Measurements from ENCODE around the gene PCDHGA4. TPM values are rescaled to one million over a fixed set of nuclear protein-coding genes. Genes with fewer than 3 reads are reported as not detected.

PCDHGA4 gene
- total and polyA plus RNA-seq, 7 donors = 0.47 to 11.3 (median 5.6) TPM; not detected in 2

GRCh38 chr5:141398608-141399007, 43.8 kb downstream of the PCDHGA4 start:
- DNase-seq = no peak
- intact Hi-C loops (cut with DNase I) = no loop called here

GRCh38 chr5:141399555-141400258, 44.9 kb downstream of the PCDHGA4 start:
- Histone ChIP-seq H3K4me3 (no peak overlapping the region), H3K36me3 (peaks cover 0 to 5% (median 0%) of the 10 kb centered on the region in 4 donors), H3K4me1 (no peaks in the 10 kb centered on the region), H3K27me3 (no peaks in the 10 kb centered on the region), H3K9me3 (peaks cover 41 to 88% (median 72%) of the 10 kb centered on the region in 4 donors), H3K27ac (no peak overlapping the region)
- intact Hi-C loops (cut with DNase I) = no loop called here
- no peak for DNase-seq
- WGBS, 2 donors = 36 to 64% methylated on average over 61 of the region's 61 CpGs
- no peak for TF ChIP-seq EP300 (IDR thresholded peaks at IDR 0.05)
- TF ChIP-seq POLR2A (IDR thresholded peaks at IDR 0.05) = no peak
- no peak for TF ChIP-seq CTCF (IDR thresholded peaks at IDR 0.05)
- TF ChIP-seq POLR2AphosphoS5 (IDR thresholded peaks at IDR 0.05) = no peak

More at GRCh38 chr5:141398608-141399007, 43.8 kb downstream of the PCDHGA4 start:
- H3K9me3 ChIP-seq = peaks cover 41 to 88% (median 71%) of the 10 kb centered on the region in 4 donors
- H3K27me3 ChIP-seq = peaks cover 0 to 5% (median 0%) of the 10 kb centered on the region in 3 donors
- 31 to 46% methylated on average over 15 of the region's 15 CpGs for WGBS, 2 donors
- no peak overlapping the region for H3K4me3 ChIP-seq
- H3K27ac ChIP-seq = no peak overlapping the region
- no peak for TF ChIP-seq POLR2AphosphoS5 (IDR thresholded peaks at IDR 0.05)
- TF ChIP-seq CTCF (IDR thresholded peaks at IDR 0.05) = no peak
- no peak for TF ChIP-seq EP300 (IDR thresholded peaks at IDR 0.05)
- TF ChIP-seq POLR2A (IDR thresholded peaks at IDR 0.05) = no peak
- H3K4me1 ChIP-seq = no peaks in the 10 kb centered on the region
- peaks cover 0 to 5% (median 0%) of the 10 kb centered on the region in 4 donors for H3K36me3 ChIP-seq

- peak within 1 kb of the TSS in 3 of 4 donors; percentile 19 to 23 (median 21) for H3K4me3 ChIP-seq
- DNase-seq = no peak
- peaks cover 36 to 89% (median 79%) of the 10 kb centered on the region in 4 donors for H3K9me3 ChIP-seq
- intact Hi-C loops (cut with DNase I) = no loop called here
- 20 to 51% methylated on average over 27 of the region's 27 CpGs for WGBS, 2 donors
- no peaks in the 10 kb centered on the region for H3K27me3 ChIP-seq
- no peaks in the 10 kb centered on the region for H3K4me1 ChIP-seq
- H3K27ac ChIP-seq = no peak within 1 kb of the TSS
- peaks cover 0 to 5% (median 0%) of the 10 kb centered on the region in 4 donors for H3K36me3 ChIP-seq
- TF ChIP-seq EP300 (IDR thresholded peaks at IDR 0.05) = no peak
These were observed 47.9 kb downstream of the PCDHGA4 start, which contains the start of gene PCDHGA9 for GRCh38 chr5:141402553-141403243. Gene PCDHGA9 (plus strand): TSS chr5:141402778. CDS start chr5:141402953, 175 bp downstream.

GRCh38 chr5:141403387-141403786, 48.6 kb downstream of the PCDHGA4 start:
- no peaks in the 10 kb centered on the region for H3K4me1 ChIP-seq
- peaks cover 40 to 94% (median 83%) of the 10 kb centered on the region in 4 donors for H3K9me3 ChIP-seq
- intact Hi-C loops (cut with DNase I) = no loop called here
- no peak for DNase-seq
- H3K4me3 ChIP-seq = peak overlapping the region in 1 of 4 donors; percentile 21
- H3K27ac ChIP-seq = no peak overlapping the region
- peaks cover 0 to 5% (median 0%) of the 10 kb centered on the region in 4 donors for H3K36me3 ChIP-seq
- H3K27me3 ChIP-seq = no peaks in the 10 kb centered on the region
- no peak for TF ChIP-seq POLR2A (IDR thresholded peaks at IDR 0.05)
- TF ChIP-seq POLR2AphosphoS5 (IDR thresholded peaks at IDR 0.05) = no peak
- no peak for TF ChIP-seq CTCF (IDR thresholded peaks at IDR 0.05)
- TF ChIP-seq EP300 (IDR thresholded peaks at IDR 0.05) = no peak
- 35 to 57% methylated on average over 22 of the region's 22 CpGs for WGBS, 2 donors

Other genes starting within 250 kb of the PCDHGA4 start
Only the 30 nearest of the 36 such genes appear.
- gene PCDHB9, start 167.9 kb upstream of the PCDHGA4 start, total RNA-seq = 1 to 10 TPM; 2.1 to 6.2 (median 5.1) TPM
- under 1 TPM in 2 of 3 donors, not detected in 1; under 0.01 to 0.26 TPM for gene PCDHB9, start 167.9 kb upstream of the PCDHGA4 start, polyA plus RNA-seq
- 1 to 10 TPM; 3.9 to 6.2 (median 4.9) TPM for gene PCDHB10, start 162.7 kb upstream of the PCDHGA4 start, total RNA-seq
- gene PCDHB10, start 162.7 kb upstream of the PCDHGA4 start, polyA plus RNA-seq = under 1 TPM in 2 of 3 donors, not detected in 1; 0.60 to 0.80 TPM
- 1 to 10 TPM; 1.8 to 5.0 (median 3.6) TPM for gene PCDHB11, start 155.4 kb upstream of the PCDHGA4 start, total RNA-seq
- gene PCDHB11, start 155.4 kb upstream of the PCDHGA4 start, polyA plus RNA-seq = under 1 TPM in 1 of 3 donors, not detected in 2; 0.34 TPM
- gene PCDHB12, start 146.3 kb upstream of the PCDHGA4 start, total RNA-seq = 10 to 100 TPM in 1 of 4 donors, 1 to 10 TPM in 3; 4.3 to 10.2 (median 5.7) TPM
- gene PCDHB12, start 146.3 kb upstream of the PCDHGA4 start, polyA plus RNA-seq = under 1 TPM in 2 of 3 donors, not detected in 1; 0.34 to 0.60 TPM
- 1 to 10 TPM; 3.3 to 7.8 (median 6.1) TPM for gene PCDHB13, start 141.1 kb upstream of the PCDHGA4 start, total RNA-seq
- under 1 TPM in 2 of 3 donors, not detected in 1; 0.23 to 0.52 TPM for gene PCDHB13, start 141.1 kb upstream of the PCDHGA4 start, polyA plus RNA-seq
- gene PCDHB14, start 131.7 kb upstream of the PCDHGA4 start, total RNA-seq = 10 to 100 TPM in 1 of 4 donors, 1 to 10 TPM in 3; 6.3 to 10.5 (median 8.3) TPM
- gene PCDHB14, start 131.7 kb upstream of the PCDHGA4 start, polyA plus RNA-seq = 1 to 10 TPM in 1 of 3 donors, not detected in 2; 1.0 TPM
- gene PCDHB15, start 109.6 kb upstream of the PCDHGA4 start, total RNA-seq = 1 to 10 TPM; 2.9 to 7.3 (median 5.4) TPM
- gene PCDHB15, start 109.6 kb upstream of the PCDHGA4 start, polyA plus RNA-seq = under 1 TPM in 2 of 3 donors, not detected in 1; 0.23 to 0.93 TPM
- under 1 TPM in 2 of 4 donors, not detected in 2; 0.81 to 0.82 TPM for gene SLC25A2, start 51.0 kb upstream of the PCDHGA4 start, total RNA-seq
- under 1 TPM in 1 of 3 donors, not detected in 2; 0.35 TPM for gene SLC25A2, start 51.0 kb upstream of the PCDHGA4 start, polyA plus RNA-seq
- gene TAF7, start 34.2 kb upstream of the PCDHGA4 start, total RNA-seq = 10 to 100 TPM; 44.9 to 62.2 (median 48.1) TPM
- gene TAF7, start 34.2 kb upstream of the PCDHGA4 start, polyA plus RNA-seq = 10 to 100 TPM; 60.1 to 68.0 (median 62.7) TPM
- gene PCDHGA1, start 24.5 kb upstream of the PCDHGA4 start, total RNA-seq = 1 to 10 TPM in 3 of 4 donors, under 1 TPM in 1; 0.71 to 1.4 (median 1.1) TPM
- under 1 TPM in 1 of 3 donors, not detected in 2; 0.26 TPM for gene PCDHGA1, start 24.5 kb upstream of the PCDHGA4 start, polyA plus RNA-seq
- 1 to 10 TPM; 2.8 to 4.9 (median 3.8) TPM for gene PCDHGA2, start 16.3 kb upstream of the PCDHGA4 start, total RNA-seq
- under 1 TPM in 1 of 3 donors, not detected in 2; 0.47 TPM for gene PCDHGA2, start 16.3 kb upstream of the PCDHGA4 start, polyA plus RNA-seq
- gene PCDHGA3, start 11.2 kb upstream of the PCDHGA4 start, total RNA-seq = 1 to 10 TPM; 1.5 to 4.4 (median 3.1) TPM
- under 1 TPM in 2 of 3 donors, not detected in 1; 0.19 to 0.60 TPM for gene PCDHGA3, start 11.2 kb upstream of the PCDHGA4 start, polyA plus RNA-seq
- gene PCDHGB1, start 4.9 kb upstream of the PCDHGA4 start, total RNA-seq = 1 to 10 TPM; 2.5 to 8.4 (median 4.1) TPM
- gene PCDHGB1, start 4.9 kb upstream of the PCDHGA4 start, polyA plus RNA-seq = under 1 TPM in 1 of 3 donors, not detected in 2; 0.26 TPM
- 10 to 100 TPM in 2 of 4 donors, 1 to 10 TPM in 2; 4.3 to 12.9 (median 8.0) TPM for gene PCDHGB2, start 5.0 kb downstream of the PCDHGA4 start, total RNA-seq
- under 1 TPM in 1 of 3 donors, not detected in 2; 0.51 TPM for gene PCDHGB2, start 5.0 kb downstream of the PCDHGA4 start, polyA plus RNA-seq
- gene PCDHGA5, start 9.1 kb downstream of the PCDHGA4 start, total RNA-seq = 1 to 10 TPM; 5.3 to 8.3 (median 7.2) TPM
- under 1 TPM in 1 of 3 donors, not detected in 2; 0.57 TPM for gene PCDHGA5, start 9.1 kb downstream of the PCDHGA4 start, polyA plus RNA-seq
- 10 to 100 TPM in 1 of 4 donors, 1 to 10 TPM in 3; 6.1 to 16.1 (median 7.7) TPM for gene PCDHGB3, start 15.2 kb downstream of the PCDHGA4 start, total RNA-seq
- under 1 TPM in 2 of 3 donors, not detected in 1; under 0.01 to 0.41 TPM for gene PCDHGB3, start 15.2 kb downstream of the PCDHGA4 start, polyA plus RNA-seq
- 10 to 100 TPM in 2 of 4 donors, 1 to 10 TPM in 2; 5.4 to 13.6 (median 8.4) TPM for gene PCDHGA6, start 18.9 kb downstream of the PCDHGA4 start, total RNA-seq
- gene PCDHGA6, start 18.9 kb downstream of the PCDHGA4 start, polyA plus RNA-seq = under 1 TPM in 1 of 3 donors, not detected in 2; 0.85 TPM
- gene PCDHGA7, start 27.7 kb downstream of the PCDHGA4 start, total RNA-seq = 10 to 100 TPM in 3 of 4 donors, 1 to 10 TPM in 1; 8.2 to 15.2 (median 10.9) TPM
- under 1 TPM in 1 of 3 donors, not detected in 2; 0.42 TPM for gene PCDHGA7, start 27.7 kb downstream of the PCDHGA4 start, polyA plus RNA-seq
- 1 to 10 TPM; 6.1 to 9.1 (median 7.5) TPM for gene PCDHGB4, start 32.7 kb downstream of the PCDHGA4 start, total RNA-seq
- gene PCDHGB4, start 32.7 kb downstream of the PCDHGA4 start, polyA plus RNA-seq = under 1 TPM in 1 of 3 donors, not detected in 2; 0.54 TPM
- gene PCDHGA8, start 37.6 kb downstream of the PCDHGA4 start, total RNA-seq = 1 to 10 TPM; 4.4 to 7.9 (median 6.6) TPM
- gene PCDHGA8, start 37.6 kb downstream of the PCDHGA4 start, polyA plus RNA-seq = under 1 TPM in 1 of 3 donors, not detected in 2; 0.16 TPM
- 10 to 100 TPM; 10.0 to 16.6 (median 11.8) TPM for gene PCDHGB5, start 42.9 kb downstream of the PCDHGA4 start, total RNA-seq
- gene PCDHGB5, start 42.9 kb downstream of the PCDHGA4 start, polyA plus RNA-seq = 1 to 10 TPM in 1 of 3 donors, under 1 TPM in 1, not detected in 1; 0.23 to 1.3 TPM
- gene PCDHGA9, start 47.8 kb downstream of the PCDHGA4 start, total RNA-seq = 10 to 100 TPM in 3 of 4 donors, 1 to 10 TPM in 1; 7.5 to 15.8 (median 11.3) TPM
- under 1 TPM in 1 of 3 donors, not detected in 2; 0.79 TPM for gene PCDHGA9, start 47.8 kb downstream of the PCDHGA4 start, polyA plus RNA-seq
- 10 to 100 TPM in 3 of 4 donors, 1 to 10 TPM in 1; 8.9 to 15.0 (median 12.1) TPM for gene PCDHGB6, start 53.0 kb downstream of the PCDHGA4 start, total RNA-seq
- 1 to 10 TPM in 1 of 3 donors, not detected in 2; 1.2 TPM for gene PCDHGB6, start 53.0 kb downstream of the PCDHGA4 start, polyA plus RNA-seq
- gene PCDHGA10, start 58.0 kb downstream of the PCDHGA4 start, total RNA-seq = 10 to 100 TPM in 2 of 4 donors, 1 to 10 TPM in 2; 6.1 to 11.5 (median 9.0) TPM
- gene PCDHGA10, start 58.0 kb downstream of the PCDHGA4 start, polyA plus RNA-seq = 1 to 10 TPM in 1 of 3 donors, under 1 TPM in 2; 0.23 to 1.0 (median 0.60) TPM
- gene PCDHGB7, start 62.7 kb downstream of the PCDHGA4 start, total RNA-seq = 10 to 100 TPM; 16.1 to 19.4 (median 17.6) TPM
- 1 to 10 TPM in 1 of 3 donors, under 1 TPM in 1, not detected in 1; 0.60 to 2.4 TPM for gene PCDHGB7, start 62.7 kb downstream of the PCDHGA4 start, polyA plus RNA-seq
- gene PCDHGA11, start 66.0 kb downstream of the PCDHGA4 start, total RNA-seq = 10 to 100 TPM in 1 of 4 donors, 1 to 10 TPM in 3; 6.1 to 10.8 (median 8.1) TPM
- gene PCDHGA11, start 66.0 kb downstream of the PCDHGA4 start, polyA plus RNA-seq = under 1 TPM in 1 of 3 donors, not detected in 2; 0.89 TPM
- 10 to 100 TPM in 2 of 4 donors, 1 to 10 TPM in 2; 5.4 to 14.1 (median 11.3) TPM for gene PCDHGA12, start 75.5 kb downstream of the PCDHGA4 start, total RNA-seq
- under 1 TPM in 1 of 3 donors, not detected in 2; 0.80 TPM for gene PCDHGA12, start 75.5 kb downstream of the PCDHGA4 start, polyA plus RNA-seq
- 10 to 100 TPM; 31.4 to 47.8 (median 39.4) TPM for gene PCDHGC3, start 120.9 kb downstream of the PCDHGA4 start, total RNA-seq
- 10 to 100 TPM in 2 of 3 donors, 1 to 10 TPM in 1; 5.1 to 24.1 (median 23.4) TPM for gene PCDHGC3, start 120.9 kb downstream of the PCDHGA4 start, polyA plus RNA-seq
- gene PCDHGC4, start 130.0 kb downstream of the PCDHGA4 start, total RNA-seq = 1 to 10 TPM; 2.5 to 8.6 (median 5.2) TPM
- under 1 TPM in 1 of 3 donors, not detected in 2; 0.47 TPM for gene PCDHGC4, start 130.0 kb downstream of the PCDHGA4 start, polyA plus RNA-seq
- gene PCDHGC5, start 134.1 kb downstream of the PCDHGA4 start, total RNA-seq = 1 to 10 TPM; 1.1 to 5.6 (median 3.6) TPM
- under 1 TPM in 2 of 3 donors, not detected in 1; 0.26 to 0.60 TPM for gene PCDHGC5, start 134.1 kb downstream of the PCDHGA4 start, polyA plus RNA-seq